ENCODE data around the gene TTLL11.
"Not testable (repeated sequence)": the region's sequence is repeated elsewhere in the genome, so short reads cannot be mapped to it uniquely, and the experiment has no call there.

Gene TTLL11

GRCh38 chr9:122036988-122037387, 56.1 kb downstream of the TTLL11 start:
- DNase-seq = no peak

GRCh38 chr9:122036408-122036807, 56.7 kb downstream of the TTLL11 start:
- DNase-seq = no peak

- no peak for DNase-seq
Measured at GRCh38 chr9:122033775-122034373, 59.2 kb downstream of the TTLL11 start.

- DNase-seq = no peak
Measured at GRCh38 chr9:122032346-122032745, 60.8 kb downstream of the TTLL11 start.

- no peak for DNase-seq
Measured at GRCh38 chr9:122031776-122032175, 61.3 kb downstream of the TTLL11 start.

- DNase-seq = no peak
Measured at GRCh38 chr9:122031157-122031556, 62.0 kb downstream of the TTLL11 start.

GRCh38 chr9:122030357-122030756, 62.8 kb downstream of the TTLL11 start:
- no peak for DNase-seq

GRCh38 chr9:122029898-122030297, 63.2 kb downstream of the TTLL11 start:
- no peak for DNase-seq

- no peak for DNase-seq
Measured at GRCh38 chr9:122028089-122028488, 65.0 kb downstream of the TTLL11 start.

- DNase-seq = no peak
Measured at GRCh38 chr9:122020398-122020797, 72.7 kb downstream of the TTLL11 start.

- DNase-seq = no peak
Measured at GRCh38 chr9:122016744-122017143, 76.4 kb downstream of the TTLL11 start.

GRCh38 chr9:122016309-122016708, 76.8 kb downstream of the TTLL11 start:
- no peak for DNase-seq

GRCh38 chr9:122015170-122015821, 77.8 kb downstream of the TTLL11 start:
- DNase-seq = no peak

- DNase-seq = no peak
Measured at GRCh38 chr9:122011818-122012498, 81.2 kb downstream of the TTLL11 start.

- no peak for DNase-seq
Measured at GRCh38 chr9:122008559-122008958, 84.5 kb downstream of the TTLL11 start.

- no peak for DNase-seq
Measured at GRCh38 chr9:122007837-122008236, 85.3 kb downstream of the TTLL11 start.

GRCh38 chr9:122005597-122005996, 87.5 kb downstream of the TTLL11 start:
- DNase-seq = no peak

- no peak for DNase-seq
Measured at GRCh38 chr9:122004589-122004988, 88.5 kb downstream of the TTLL11 start.

GRCh38 chr9:122001491-122002201, 91.5 kb downstream of the TTLL11 start:
- DNase-seq = no peak

- DNase-seq = not testable (repeated sequence)
Measured at GRCh38 chr9:122000526-122000925, 92.6 kb downstream of the TTLL11 start.

GRCh38 chr9:121999556-121999955, 93.6 kb downstream of the TTLL11 start:
- no peak for DNase-seq

- DNase-seq = no peak
Measured at GRCh38 chr9:121998513-121999049, 94.5 kb downstream of the TTLL11 start.

GRCh38 chr9:121997791-121998190, 95.3 kb downstream of the TTLL11 start:
- no peak for DNase-seq

Data from CD4-positive, alpha-beta T cell treated with Interleukin-17A for 4 hours (primary cell).